Naive thymus-derived CD8-positive, alpha-beta T cell (primary cell): ENCODE data around the gene KCTD21. TPM values are rescaled to one million over a fixed set of nuclear protein-coding genes. Genes with fewer than 3 reads are reported as not detected.
A peak's percentile ranks its signal among the peaks of the same experiment; 100 is the strongest.

Experiments used
- ATAC-seq, 2 donors: fragments of 150-1000 bp; cut with Tn5 transposase in 1 of 2; sonication (Bioruptor Pico), chemical (Tn5 transposase) in 1 of 2; 1 replicate in 1 of 2; 2 replicates in 1 of 2; pipeline ENCODE4 v1.10.0; 2021; ENCODE audit warnings: mild to moderate bottlenecking in 2 of 2, moderate library complexity in 2 of 2
- POLR2A ChIA-PET: fragments of 350-600 bp; sonication (Branson Sonifier 250); formaldehyde crosslinking; loops from one replicate; lab custom pipeline; 2021; ENCODE audit warnings: antibody characterized with exemption; lab: Charles Lee
- DNase-seq, 10 donors: peaks; one replicate each; pipeline versions ENCODE4 v3.0.0 to v3.0.0-alpha.2; 2020 to 2022
- H3K27ac Mint-ChIP-seq, 10 donors: one replicate each; pipeline ENCODE4 v1.8.0; 2020 to 2022; ENCODE audit warnings: mild to moderate bottlenecking in 10 of 10, mixed read lengths in 10 of 10, moderate library complexity in 4 of 10, inconsistent platforms in 1 of 10
- H3K27me3 Mint-ChIP-seq, 5 donors: one replicate each; pipeline ENCODE4 v1.8.0; 2021 to 2022; ENCODE audit warnings: mixed read lengths in 5 of 5
- H3K36me3 Mint-ChIP-seq, 3 donors: one replicate each; pipeline ENCODE4 v1.8.0; 2020 to 2022; ENCODE audit warnings: mixed read lengths in 3 of 3, mild to moderate bottlenecking in 2 of 3, inconsistent platforms in 1 of 3
- H3K4me1 Mint-ChIP-seq, 4 donors: one replicate each; pipeline ENCODE4 v1.8.0; 2021 to 2022; ENCODE audit warnings: mixed read lengths in 4 of 4
- H3K4me3 Mint-ChIP-seq, 10 donors: one replicate each; pipeline ENCODE4 v1.8.0; 2020 to 2022; ENCODE audit warnings: mild to moderate bottlenecking in 10 of 10, mixed read lengths in 10 of 10, moderate library complexity in 6 of 10, inconsistent platforms in 1 of 10
- H3K9me3 Mint-ChIP-seq, 9 donors: one replicate each; pipeline ENCODE4 v1.8.0; 2020 to 2022; ENCODE audit warnings: mixed read lengths in 9 of 9, mild to moderate bottlenecking in 3 of 9, inconsistent platforms in 1 of 9, moderate library complexity in 1 of 9
- polyA plus RNA-seq, 3 donors: library from polyadenylated mRNA; unstranded; fragments of 300-500 nt; fragmentation: Illumina TruSeq; gene quantifications; one replicate each; pipeline ENCODE4 v1.2.3, GENCODE V29; 2021
- total RNA-seq, 8 experiments: library from RNA in 2 of 8; stranded (reverse) in 2 of 8; gene quantifications; one replicate each; pipeline ENCODE4 v1.2.3 and lab custom pipeline; 2021 to 2026

Gene KCTD21
- total and polyA plus RNA-seq, 5 experiments from 2014 or later = 0.08 to 6.1 (median 2.5) TPM

- H3K27me3 Mint-ChIP-seq = no peaks in the 10 kb centered on the region
- H3K27ac Mint-ChIP-seq = peak overlapping the region in 4 of 10 donors; percentile 9 to 57 (median 39)
- no peak for ATAC-seq
- H3K9me3 Mint-ChIP-seq = no peaks in the 10 kb centered on the region
- POLR2A ChIA-PET = interaction anchor here (0.7 kb wide), 1 partner anchor 294 kb away, joined by 3 read pairs; no protein-coding TSS in a partner anchor
- no peaks in the 10 kb centered on the region for H3K4me1 Mint-ChIP-seq
- no peak overlapping the region for H3K4me3 Mint-ChIP-seq
- no peak for DNase-seq
- H3K36me3 Mint-ChIP-seq = no peaks in the 10 kb centered on the region
These were observed 27.1 kb downstream of the KCTD21 start for GRCh38 chr11:78161346-78161745.

- POLR2A ChIA-PET = interaction anchor here (0.7 kb wide), 1 partner anchor 293 kb away, joined by 3 read pairs; no protein-coding TSS in a partner anchor
- H3K4me3 Mint-ChIP-seq = no peak overlapping the region
- peak overlapping the region in 2 of 10 donors; percentile 22 to 57 for H3K27ac Mint-ChIP-seq
- H3K36me3 Mint-ChIP-seq = no peaks in the 10 kb centered on the region
- DNase-seq (no peak), ATAC-seq (no peak)
- no peaks in the 10 kb centered on the region for H3K27me3 Mint-ChIP-seq
- H3K9me3 Mint-ChIP-seq = no peaks in the 10 kb centered on the region
- no peaks in the 10 kb centered on the region for H3K4me1 Mint-ChIP-seq
These were observed 27.9 kb downstream of the KCTD21 start for GRCh38 chr11:78160557-78160956.

- H3K4me3 Mint-ChIP-seq = no peak overlapping the region
- POLR2A ChIA-PET = no interaction called here
- DNase-seq (no peak), ATAC-seq (no peak)
- H3K4me1 Mint-ChIP-seq = no peaks in the 10 kb centered on the region
- H3K27ac Mint-ChIP-seq = peak overlapping the region in 3 of 10 donors; percentile 11 to 79 (median 29)
- no peaks in the 10 kb centered on the region for H3K9me3 Mint-ChIP-seq
- no peaks in the 10 kb centered on the region for H3K36me3 Mint-ChIP-seq
- H3K27me3 Mint-ChIP-seq = no peaks in the 10 kb centered on the region
These were observed 29.3 kb downstream of the KCTD21 start for GRCh38 chr11:78158987-78159652.

GRCh38 chr11:78156127-78156844 lies 32.1 kb downstream of the KCTD21 start:
- H3K4me1 Mint-ChIP-seq = peaks cover 0 to 2% (median 0%) of the 10 kb centered on the region in 4 donors
- no peak for DNase-seq
- POLR2A ChIA-PET = no interaction called here
- H3K36me3 Mint-ChIP-seq = peaks cover 0 to 3% (median 0%) of the 10 kb centered on the region in 3 donors
- no peak for ATAC-seq
- H3K27ac Mint-ChIP-seq = no peak overlapping the region
- no peaks in the 10 kb centered on the region for H3K27me3 Mint-ChIP-seq
- no peak overlapping the region for H3K4me3 Mint-ChIP-seq
- no peaks in the 10 kb centered on the region for H3K9me3 Mint-ChIP-seq

GRCh38 chr11:78151804-78152203 lies 36.6 kb downstream of the KCTD21 start:
- ATAC-seq = no peak
- H3K27me3 Mint-ChIP-seq = no peaks in the 10 kb centered on the region
- no peaks in the 10 kb centered on the region for H3K9me3 Mint-ChIP-seq
- peaks cover 0 to 2% (median 0%) of the 10 kb centered on the region in 4 donors for H3K4me1 Mint-ChIP-seq
- H3K36me3 Mint-ChIP-seq = peaks cover 0 to 5% (median 0%) of the 10 kb centered on the region in 3 donors
- DNase-seq = no peak
- POLR2A ChIA-PET = interaction anchor here (0.6 kb wide), 1 partner anchor 282 kb away, joined by 5 read pairs; no protein-coding TSS in a partner anchor
- no peak overlapping the region for H3K27ac Mint-ChIP-seq
- H3K4me3 Mint-ChIP-seq = no peak overlapping the region

GRCh38 chr11:78150754-78151153 lies 37.7 kb downstream of the KCTD21 start:
- ATAC-seq (no peak), DNase-seq (no peak)
- Mint-ChIP-seq H3K36me3 (peaks cover 0 to 5% (median 0%) of the 10 kb centered on the region in 3 donors), H3K4me3 (no peak overlapping the region), H3K4me1 (peaks cover 0 to 2% (median 0%) of the 10 kb centered on the region in 4 donors), H3K9me3 (no peaks in the 10 kb centered on the region), H3K27ac (no peak overlapping the region), H3K27me3 (no peaks in the 10 kb centered on the region)
- POLR2A ChIA-PET = no interaction called here

GRCh38 chr11:78150346-78150745 lies 38.1 kb downstream of the KCTD21 start:
- peaks cover 0 to 2% (median 0%) of the 10 kb centered on the region in 4 donors for H3K4me1 Mint-ChIP-seq
- peak overlapping the region in 1 of 10 donors; percentile 47 for H3K27ac Mint-ChIP-seq
- no peak for ATAC-seq
- peaks cover 0 to 5% (median 0%) of the 10 kb centered on the region in 3 donors for H3K36me3 Mint-ChIP-seq
- no peak for DNase-seq
- H3K27me3 Mint-ChIP-seq = no peaks in the 10 kb centered on the region
- POLR2A ChIA-PET = interaction anchor here (0.5 kb wide), 1 partner anchor 12 kb away, joined by 4 read pairs; no protein-coding TSS in a partner anchor
- H3K9me3 Mint-ChIP-seq = no peaks in the 10 kb centered on the region
- no peak overlapping the region for H3K4me3 Mint-ChIP-seq

- Mint-ChIP-seq H3K27ac (no peak overlapping the region), H3K9me3 (no peaks in the 10 kb centered on the region), H3K27me3 (no peaks in the 10 kb centered on the region), H3K4me1 (peaks cover 0 to 2% (median 0%) of the 10 kb centered on the region in 4 donors), H3K4me3 (no peak overlapping the region), H3K36me3 (peaks cover 0 to 5% (median 0%) of the 10 kb centered on the region in 3 donors)
- peak in 1 of 2 donors; percentile 59 for ATAC-seq
- DNase-seq = peak in 3 of 10 donors; percentile 3 to 28 (median 13)
- POLR2A ChIA-PET = interaction anchor here (0.5 to 1.1 kb wide), 4 partner anchors 10 to 415 kb away, joined by 3 to 5 read pairs (median 4); partner anchors contain the start of gene ALG8
These were observed 38.8 kb downstream of the KCTD21 start for GRCh38 chr11:78149646-78150045.

GRCh38 chr11:78147807-78148206 lies 40.6 kb downstream of the KCTD21 start:
- POLR2A ChIA-PET = interaction anchor here (0.8 kb wide), 1 partner anchor 41 kb away, joined by 5 read pairs; the partner anchor contains the start of gene KCTD21
- H3K27ac Mint-ChIP-seq = no peak overlapping the region
- H3K9me3 Mint-ChIP-seq = no peaks in the 10 kb centered on the region
- peaks cover 0 to 8% (median 0%) of the 10 kb centered on the region in 3 donors for H3K36me3 Mint-ChIP-seq
- H3K27me3 Mint-ChIP-seq = no peaks in the 10 kb centered on the region
- no peak overlapping the region for H3K4me3 Mint-ChIP-seq
- DNase-seq (no peak), ATAC-seq (no peak)
- H3K4me1 Mint-ChIP-seq = peaks cover 0 to 13% (median 1%) of the 10 kb centered on the region in 4 donors

GRCh38 chr11:78145511-78146025 lies 42.9 kb downstream of the KCTD21 start:
- Mint-ChIP-seq H3K4me1 (peaks cover 5 to 22% (median 6%) of the 10 kb centered on the region in 4 donors), H3K9me3 (no peaks in the 10 kb centered on the region), H3K27me3 (no peaks in the 10 kb centered on the region), H3K4me3 (no peak overlapping the region), H3K36me3 (peaks cover 0 to 11% (median 0%) of the 10 kb centered on the region in 3 donors), H3K27ac (no peak overlapping the region)
- ATAC-seq (no peak), DNase-seq (no peak)
- POLR2A ChIA-PET = no interaction called here

GRCh38 chr11:78140392-78141077 lies 47.9 kb downstream of the KCTD21 start:
- DNase-seq (no peak), ATAC-seq (no peak)
- Mint-ChIP-seq H3K4me1 (peaks cover 21 to 52% (median 43%) of the 10 kb centered on the region in 4 donors), H3K36me3 (peaks cover 0 to 21% (median 3%) of the 10 kb centered on the region in 3 donors), H3K4me3 (peak overlapping the region; percentile 3 to 95 (median 76)), H3K9me3 (no peaks in the 10 kb centered on the region), H3K27ac (peak overlapping the region in 8 of 10 donors; percentile 12 to 93 (median 74)), H3K27me3 (no peaks in the 10 kb centered on the region)
- POLR2A ChIA-PET = interaction anchor here (2.2 to 2.6 kb wide), 2 partner anchors 8 to 48 kb away, joined by 5 to 21 read pairs; partner anchors contain the start of genes KCTD21 and USP35
